OCI-LY1 (cell line): ENCODE measurements around the gene CHCHD6.

Experiments used
- H2AFZ ChIP-seq: fragments of 200-600 bp; sonication (generic), shearing (Covaris generic); 2 replicates; pipeline ENCODE4 v1.6.0; 2014; ENCODE audit warnings: antibody characterized with exemption, mild to moderate bottlenecking, low read length
- H3F3A ChIP-seq: fragments of 200-600 bp; sonication (generic), shearing (Covaris generic); 2 replicates; pipeline ENCODE4 v1.6.0; 2014; ENCODE audit warnings: mild to moderate bottlenecking, antibody characterized with exemption, low read length, moderate library complexity; ENCODE audit not compliant: insufficient read depth
- H3K27ac ChIP-seq: fragments of 200-600 bp; sonication (generic); 2 replicates; pipeline ENCODE4 v1.5.1; 2014; ENCODE audit warnings: low read length, mixed run types, mild to moderate bottlenecking, low read depth; ENCODE audit not compliant: poor library complexity, severe bottlenecking
- H3K27me3 ChIP-seq: fragments of 200-600 bp; sonication (generic); 2 replicates; pipeline ENCODE4 v1.6.0; 2014; ENCODE audit warnings: antibody characterized with exemption, mild to moderate bottlenecking, low read length, moderate library complexity; ENCODE audit not compliant: insufficient read depth
- H3K36me3 ChIP-seq: fragments of 200-600 bp; sonication (generic); 2 replicates; pipeline ENCODE4 v1.6.1; 2014; ENCODE audit warnings: mild to moderate bottlenecking, antibody characterized with exemption, low read length, moderate library complexity, mixed read lengths; ENCODE audit not compliant: insufficient read depth
- H3K4me1 ChIP-seq: fragments of 200-600 bp; sonication (generic); 2 replicates; pipeline ENCODE4 v1.5.1; 2014; ENCODE audit warnings: mild to moderate bottlenecking, low read length, moderate library complexity; ENCODE audit not compliant: insufficient read depth, severe bottlenecking
- H3K4me2 ChIP-seq: fragments of 200-600 bp; sonication (generic), shearing (Covaris generic); 2 replicates; pipeline ENCODE4 v1.6.1; 2014; ENCODE audit warnings: low read length
- H3K4me3 ChIP-seq: fragments of 200-600 bp; sonication (generic); 2 replicates; pipeline ENCODE4 v1.5.1; 2014; ENCODE audit warnings: low read length, low read depth, mild to moderate bottlenecking, mixed read lengths; ENCODE audit not compliant: poor library complexity, severe bottlenecking
- H3K79me2 ChIP-seq: fragments of 200-600 bp; shearing (Covaris generic); 2 replicates; pipeline ENCODE4 v1.6.1; 2016; ENCODE audit warnings: mixed run types, low read length, mixed read lengths; ENCODE audit not compliant: insufficient read depth
- H3K9ac ChIP-seq: fragments of 200-600 bp; sonication (generic), shearing (Covaris generic); 2 replicates; pipeline ENCODE4 v1.6.1; 2014; ENCODE audit warnings: mild to moderate bottlenecking, low read length, mixed read lengths
- H3K9me2 ChIP-seq: fragments of 200-600 bp; sonication (generic), shearing (Covaris generic); 2 replicates; pipeline ENCODE4 v1.6.1; 2014; ENCODE audit warnings: low read depth, mild to moderate bottlenecking, low read length, mixed read lengths
- H3K9me3 ChIP-seq: fragments of 200-600 bp; shearing (Covaris generic); 2 replicates; pipeline ENCODE4 v1.6.1; 2014; ENCODE audit warnings: low read length, mixed read lengths
- H4K20me1 ChIP-seq: fragments of 200-600 bp; sonication (generic), shearing (Covaris generic); 2 replicates; pipeline ENCODE4 v1.6.0; 2016; ENCODE audit warnings: mild to moderate bottlenecking, low read length; ENCODE audit not compliant: insufficient read depth
- CTCF ChIP-seq: fragments of 200-600 bp; sonication (generic), shearing (Covaris generic); IDR thresholded peaks from 2 replicates; pipeline ENCODE4 v1.5.1; 2017; ENCODE audit warnings: mild to moderate bottlenecking, antibody characterized with exemption, low read length, moderate library complexity, mixed read lengths
- EZH2 ChIP-seq: fragments of 200-600 bp; sonication (generic), shearing (Covaris generic); IDR thresholded peaks from 2 replicates; pipeline ENCODE4 v1.8.0; 2017; ENCODE audit warnings: borderline replicate concordance, mixed run types, mild to moderate bottlenecking, antibody characterized with exemption, low read length, moderate library complexity, mixed read lengths

The CHCHD6 gene

GRCh38 chr3:126721246-126721645, 17.2 kb downstream of the CHCHD6 start:
- Histone ChIP-seq H3K79me2 (no peaks in the 10 kb centered on the region), H3K27me3 (no peaks in the 10 kb centered on the region), H3K4me1 (no peaks in the 10 kb centered on the region), H3K9me3 (no peaks in the 10 kb centered on the region), H3K9ac (no peak overlapping the region), H3K4me3 (no peak overlapping the region), H3K4me2 (no peak overlapping the region), H3F3A (no peaks in the 10 kb centered on the region), H3K9me2 (no peaks in the 10 kb centered on the region), H3K36me3 (no peaks in the 10 kb centered on the region), H2AFZ (no peak overlapping the region), H3K27ac (no peak overlapping the region), H4K20me1 (no peaks in the 10 kb centered on the region)
- no peak for TF ChIP-seq CTCF
- TF ChIP-seq EZH2, result no peak

GRCh38 chr3:126723237-126723636, 19.2 kb downstream of the CHCHD6 start:
- Histone ChIP-seq H3K4me2 (no peak overlapping the region), H3K27me3 (no peaks in the 10 kb centered on the region), H4K20me1 (no peaks in the 10 kb centered on the region), H3K4me3 (no peak overlapping the region), H3K36me3 (no peaks in the 10 kb centered on the region), H3K9me3 (no peaks in the 10 kb centered on the region), H3K27ac (no peak overlapping the region), H3K9me2 (no peaks in the 10 kb centered on the region), H3F3A (no peaks in the 10 kb centered on the region), H2AFZ (no peak overlapping the region), H3K4me1 (no peaks in the 10 kb centered on the region), H3K9ac (no peak overlapping the region), H3K79me2 (no peaks in the 10 kb centered on the region)
- no peak for TF ChIP-seq EZH2
- no peak for TF ChIP-seq CTCF

- no peak overlapping the region for H3K4me2 ChIP-seq
- no peaks in the 10 kb centered on the region for H3K79me2 ChIP-seq
These were observed 19.8 kb downstream of the CHCHD6 start for GRCh38 chr3:126723801-126724200.

More at GRCh38 chr3:126723801-126724200, 19.8 kb downstream of the CHCHD6 start:
- TF ChIP-seq CTCF (no peak), EZH2 (no peak)
- no peak overlapping the region for H2AFZ ChIP-seq
- no peak overlapping the region for H3K9ac ChIP-seq
- no peak overlapping the region for H3K4me3 ChIP-seq
- H3F3A ChIP-seq, result no peaks in the 10 kb centered on the region
- no peaks in the 10 kb centered on the region for H3K9me2 ChIP-seq
- H4K20me1 ChIP-seq, result no peaks in the 10 kb centered on the region
- no peaks in the 10 kb centered on the region for H3K9me3 ChIP-seq
- H3K36me3 ChIP-seq, result no peaks in the 10 kb centered on the region
- no peaks in the 10 kb centered on the region for H3K27me3 ChIP-seq
- no peak overlapping the region for H3K27ac ChIP-seq
- H3K4me1 ChIP-seq, result no peaks in the 10 kb centered on the region
